Mesothelial cell of epicardium (in vitro differentiated cells): ENCODE measurements around the gene BRK1. TPM values are rescaled to one million over a fixed set of nuclear protein-coding genes. Genes with fewer than 3 reads are reported as not detected.
"Not testable (repeated sequence)": the region's sequence is repeated elsewhere in the genome, so short reads cannot be mapped to it uniquely, and the experiment has no call there.

Source experiments
- DNase-seq, 2 experiments: peaks; one replicate each; pipeline ENCODE4 v3.0.0; 2021; ENCODE audit warnings: low spot score in 2 of 2; ENCODE audit not compliant: unreplicated experiment in 2 of 2
- H3K27ac Mint-ChIP-seq: 2 replicates; pipeline ENCODE4 v1.8.0; 2021; ENCODE audit warnings: mixed read lengths
- H3K27me3 Mint-ChIP-seq: 2 replicates; pipeline ENCODE4 v1.8.0; 2021; ENCODE audit warnings: low read depth, mixed read lengths
- H3K36me3 Mint-ChIP-seq: 2 replicates; pipeline ENCODE4 v1.8.0; 2021; ENCODE audit warnings: mixed read lengths
- H3K4me1 Mint-ChIP-seq: 2 replicates; pipeline ENCODE4 v1.8.0; 2021; ENCODE audit warnings: mixed read lengths
- H3K4me3 Mint-ChIP-seq: 2 replicates; pipeline ENCODE4 v1.8.0; 2021; ENCODE audit warnings: mild to moderate bottlenecking, moderate library complexity, mixed read lengths
- H3K9me3 Mint-ChIP-seq: 2 replicates; pipeline ENCODE4 v1.8.0; 2021; ENCODE audit warnings: mixed read lengths
- CTCF ChIP-seq: fragments of 200-600 bp; sonication (generic); IDR thresholded peaks from one replicate; pipeline ENCODE4 v1.5.0; 2021; ENCODE audit warnings: antibody characterized with exemption; ENCODE audit not compliant: unreplicated experiment
- total RNA-seq: library from RNA; stranded (reverse); gene quantifications from 3 replicates; pipeline ENCODE4 v1.2.1, GENCODE V29; 2021

The BRK1 gene
- total RNA-seq, 1 donor from 2014 or later: 121 TPM

DNA sequence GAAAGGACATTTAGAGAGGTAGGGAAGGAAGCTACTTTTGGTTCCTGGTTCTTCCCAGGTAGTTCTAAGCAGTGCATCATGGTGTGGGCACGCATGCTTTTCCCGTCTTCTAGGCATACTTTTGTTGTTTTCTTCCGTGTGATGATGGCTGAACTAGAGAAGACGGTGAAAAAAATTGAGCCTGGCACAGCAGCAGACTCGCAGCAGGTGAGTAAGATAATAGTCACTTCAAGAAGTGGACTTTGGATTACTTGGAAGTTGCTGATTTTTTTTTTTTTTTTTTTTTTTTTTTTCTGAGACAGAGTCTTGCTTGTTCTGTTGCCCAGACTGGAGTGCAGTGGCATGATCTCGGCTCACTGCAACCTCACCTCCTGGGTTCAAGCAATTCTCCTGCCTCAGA is 25.3 kb upstream of the BRK1 start:
- TF ChIP-seq CTCF: no peak
- peaks cover 16% of the 10 kb centered on the region for H3K36me3 Mint-ChIP-seq
- H3K27ac Mint-ChIP-seq: no peak overlapping the region
- H3K9me3 Mint-ChIP-seq: no peaks in the 10 kb centered on the region
- H3K4me1 Mint-ChIP-seq: peaks cover 29% of the 10 kb centered on the region
- no peaks in the 10 kb centered on the region for H3K27me3 Mint-ChIP-seq
- no peak overlapping the region for H3K4me3 Mint-ChIP-seq
- no peak for DNase-seq

DNA sequence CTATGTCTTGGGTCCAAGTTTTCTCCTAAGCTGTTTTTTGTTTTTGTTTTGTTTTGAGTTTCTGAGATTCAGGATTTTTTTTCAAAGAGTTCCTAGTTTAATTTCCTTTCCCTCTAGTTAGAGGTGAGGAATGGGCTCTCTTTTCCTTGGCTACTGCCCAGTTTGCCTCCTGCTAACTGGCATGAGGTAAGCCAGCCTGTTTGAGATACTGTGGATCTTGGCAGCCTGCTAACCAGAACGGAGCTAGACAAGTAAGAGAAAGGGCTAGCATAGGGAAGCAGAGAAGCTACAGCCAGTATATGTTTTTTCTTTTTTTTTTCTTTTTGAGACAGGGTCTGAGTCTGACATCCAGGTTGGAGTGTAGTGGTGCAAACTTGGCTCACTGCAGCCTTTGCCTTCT is 24.7 kb upstream of the BRK1 start:
- H3K4me3 Mint-ChIP-seq, H3K27ac Mint-ChIP-seq, H3K27me3 Mint-ChIP-seq, H3K9me3 Mint-ChIP-seq, DNase-seq: not testable (repeated sequence)
- H3K36me3 Mint-ChIP-seq: peaks cover 16% of the 10 kb centered on the region
- H3K4me1 Mint-ChIP-seq: peaks cover 26% of the 10 kb centered on the region

- Mint-ChIP-seq H3K4me1 (peaks cover 20% of the 10 kb centered on the region), H3K36me3 (peaks cover 16% of the 10 kb centered on the region)
These were observed 24.1 kb upstream of the BRK1 start for GRCh38 chr3:10091387-10091786.

GRCh38 chr3:10093678-10094077 is 21.8 kb upstream of the BRK1 start:
- DNase-seq: no peak
- H3K9me3 Mint-ChIP-seq: no peaks in the 10 kb centered on the region
- no peak overlapping the region for H3K4me3 Mint-ChIP-seq
- H3K27me3 Mint-ChIP-seq: no peaks in the 10 kb centered on the region
- H3K36me3 Mint-ChIP-seq: peaks cover 8% of the 10 kb centered on the region
- no peak for TF ChIP-seq CTCF
- H3K4me1 Mint-ChIP-seq: no peaks in the 10 kb centered on the region
- no peak overlapping the region for H3K27ac Mint-ChIP-seq

More at GRCh38 chr3:10091387-10091786, 24.1 kb upstream of the BRK1 start:
- not testable (repeated sequence) for DNase-seq, H3K27me3 Mint-ChIP-seq, H3K9me3 Mint-ChIP-seq, H3K27ac Mint-ChIP-seq, H3K4me3 Mint-ChIP-seq

DNA sequence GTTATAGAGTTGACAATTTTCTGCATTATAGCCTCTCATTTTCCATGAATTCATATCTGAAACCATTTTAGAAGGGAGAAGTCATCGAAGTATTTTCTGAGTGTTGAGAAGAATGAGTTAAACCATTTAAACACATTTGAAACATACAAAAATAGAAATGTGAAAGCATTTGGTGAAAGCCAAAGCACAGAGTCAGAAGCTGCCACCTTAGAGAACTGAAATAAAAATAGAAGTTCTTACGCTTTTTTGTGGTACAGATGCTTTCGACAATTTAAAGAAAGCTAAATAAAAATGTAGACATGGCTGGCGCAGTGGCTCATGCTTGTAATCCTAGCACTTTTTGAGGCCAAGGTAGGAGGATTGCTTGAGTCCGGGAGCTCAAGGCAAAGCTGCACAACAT is 16.4 kb upstream of the BRK1 start:
- H3K9me3 Mint-ChIP-seq: no peaks in the 10 kb centered on the region
- H3K27ac Mint-ChIP-seq: no peak overlapping the region
- peaks cover 7% of the 10 kb centered on the region for H3K36me3 Mint-ChIP-seq

DNA sequence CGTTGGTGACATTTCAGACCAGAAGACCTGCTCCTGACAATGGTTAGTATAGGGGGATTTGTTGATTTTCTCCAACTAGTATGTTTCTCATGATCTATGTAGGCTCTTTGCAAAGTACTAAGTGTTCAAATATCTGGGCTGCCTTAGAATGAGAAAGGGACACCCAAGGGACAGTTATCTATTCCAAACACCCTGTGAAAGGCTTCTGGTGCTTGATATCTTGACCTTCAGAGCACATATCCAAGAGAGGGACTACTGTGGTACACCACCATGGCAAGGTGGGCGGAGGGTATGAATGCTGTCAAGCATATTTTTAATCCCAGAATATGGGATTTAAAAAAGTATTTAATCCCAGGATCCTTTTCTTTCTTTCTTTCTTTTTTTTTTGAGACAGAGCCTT is 8.6 kb upstream of the BRK1 start:
- H3K4me3 Mint-ChIP-seq: no peak overlapping the region
- H3K4me1 Mint-ChIP-seq: no peaks in the 10 kb centered on the region
- H3K9me3 Mint-ChIP-seq: no peaks in the 10 kb centered on the region
- H3K36me3 Mint-ChIP-seq: no peaks in the 10 kb centered on the region
- TF ChIP-seq CTCF: no peak
- H3K27ac Mint-ChIP-seq: no peak overlapping the region
- H3K27me3 Mint-ChIP-seq: peaks cover 3% of the 10 kb centered on the region
- DNase-seq: no peak

More for the DNA sequence above, 16.4 kb upstream of the BRK1 start:
- Mint-ChIP-seq H3K4me3 (no peak overlapping the region), H3K27me3 (no peaks in the 10 kb centered on the region), H3K4me1 (no peaks in the 10 kb centered on the region)
- DNase-seq: no peak
- no peak for TF ChIP-seq CTCF

DNA sequence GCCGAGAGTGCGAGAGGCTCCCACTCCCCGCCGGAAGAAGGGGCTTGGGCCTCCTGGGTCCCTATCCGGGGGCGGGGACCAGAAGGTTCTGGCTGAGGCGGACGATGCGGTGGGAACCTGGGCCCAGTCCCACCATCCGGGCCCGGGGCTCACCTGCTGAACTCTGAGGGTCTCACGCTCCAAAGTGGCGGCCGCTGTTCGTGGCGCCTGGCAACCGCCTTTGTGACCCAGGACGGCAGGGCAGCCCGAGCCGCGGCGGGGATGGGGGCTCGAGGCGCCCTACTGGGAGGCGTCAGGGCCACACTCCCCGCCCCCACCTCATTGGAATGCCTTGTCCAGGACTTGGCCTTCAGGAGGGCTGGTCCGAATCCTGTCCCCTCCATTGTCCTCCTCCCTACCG is 7.4 kb upstream of the BRK1 start, which contains the start of gene FANCD2OS:
TSS of gene FANCD2OS (minus strand) at position 165 of the 400 bp plus-strand sequence. CDS start 3,481 bp downstream, outside the sequence.
- no peaks in the 10 kb centered on the region for H3K9me3 Mint-ChIP-seq
- DNase-seq: no peak
- H3K27ac Mint-ChIP-seq: no peak within 1 kb of the TSS

More for the DNA sequence above, 7.4 kb upstream of the BRK1 start, which contains the start of gene FANCD2OS:
- no peak for TF ChIP-seq CTCF
- no peaks in the 10 kb centered on the region for H3K36me3 Mint-ChIP-seq
- no peaks in the 10 kb centered on the region for H3K4me1 Mint-ChIP-seq
- H3K4me3 Mint-ChIP-seq: no peak within 1 kb of the TSS
- H3K27me3 Mint-ChIP-seq: peaks cover 3% of the 10 kb centered on the region
